H54 (cell line): ENCODE measurements around the gene SPRR5.

Experiments used
- DNase-seq: peaks from one replicate; pipeline ENCODE4 v3.0.0; 2011; ENCODE audit warnings: low spot score, mixed read lengths; ENCODE audit not compliant: insufficient read length
- FAIRE-seq: peaks from 3 replicates; lab custom pipeline; 2011; peaks lifted over from hg19 to GRCh38; lab: Jason Lieb, UNC
- POLR2A ChIP-seq: IDR thresholded peaks from 2 replicates; pipeline ENCODE4 v1.6.1; 2011; ENCODE audit warnings: low read depth, mild to moderate bottlenecking, low read length

Gene SPRR5

GRCh38 chr1:152926091-152926490 is 20.9 kb upstream of the SPRR5 start:
- DNase-seq (no peak), FAIRE-seq (no peak)
- TF ChIP-seq POLR2A, result no peak

- no peak for TF ChIP-seq POLR2A
- DNase-seq, result no peak
- FAIRE-seq, result no peak
These were observed 18.3 kb upstream of the SPRR5 start for GRCh38 chr1:152928671-152929070.

GRCh38 chr1:152932170-152932811 is 14.7 kb upstream of the SPRR5 start:
- DNase-seq, result no peak
- TF ChIP-seq POLR2A, result no peak
- FAIRE-seq, result no peak

- TF ChIP-seq POLR2A, result no peak
- FAIRE-seq (no peak), DNase-seq (no peak)
These were observed 13.8 kb upstream of the SPRR5 start for GRCh38 chr1:152933196-152933595.

- FAIRE-seq (no peak), DNase-seq (no peak)
- TF ChIP-seq POLR2A, result no peak
These were observed 6.4 kb upstream of the SPRR5 start for GRCh38 chr1:152940614-152941013.

GRCh38 chr1:152941037-152941711 is 5.8 kb upstream of the SPRR5 start:
- DNase-seq (no peak), FAIRE-seq (no peak)
- no peak for TF ChIP-seq POLR2A

GRCh38 chr1:152942161-152942560 is 4.8 kb upstream of the SPRR5 start:
- TF ChIP-seq POLR2A, result no peak
- DNase-seq (no peak), FAIRE-seq (no peak)

- TF ChIP-seq POLR2A, result no peak
- no peak for FAIRE-seq
- DNase-seq, result no peak
These were observed 758 bp upstream of the SPRR5 start for GRCh38 chr1:152946248-152946647.

GRCh38 chr1:152951711-152952110 is 4.7 kb downstream of the SPRR5 start:
- TF ChIP-seq POLR2A, result no peak
- DNase-seq (no peak), FAIRE-seq (no peak)

GRCh38 chr1:152953761-152954160 is 6.8 kb downstream of the SPRR5 start:
- TF ChIP-seq POLR2A, result no peak
- FAIRE-seq, result no peak
- no peak for DNase-seq

- DNase-seq (no peak), FAIRE-seq (no peak)
- no peak for TF ChIP-seq POLR2A
These were observed 7.4 kb downstream of the SPRR5 start for GRCh38 chr1:152954436-152954835.

GRCh38 chr1:152957561-152957960 is 10.6 kb downstream of the SPRR5 start:
- TF ChIP-seq POLR2A, result no peak
- FAIRE-seq (no peak), DNase-seq (no peak)

- no peak for TF ChIP-seq POLR2A
- FAIRE-seq (no peak), DNase-seq (no peak)
These were observed 12.3 kb downstream of the SPRR5 start for GRCh38 chr1:152959273-152959672.

- TF ChIP-seq POLR2A, result no peak
- DNase-seq (no peak), FAIRE-seq (no peak)
These were observed 12.9 kb downstream of the SPRR5 start for GRCh38 chr1:152959801-152960451.
